Skeletal muscle tissue (tissue), 4 donors: ENCODE measurements around the gene VGLL4. TPM values are rescaled to one million over a fixed set of nuclear protein-coding genes. Genes with fewer than 3 reads are reported as not detected.

ENCODE experiments used
- H3K27ac ChIP-seq: one replicate; pipeline ENCODE4 v1.7.0; 2013; ENCODE audit warnings: mild to moderate bottlenecking, low read depth, low read length, inconsistent platforms
- H3K27me3 ChIP-seq, 3 donors: one replicate each; pipeline ENCODE4 v1.7.0; 2013; ENCODE audit warnings: low read length in 3 of 3; ENCODE audit not compliant: control insufficient read depth in 3 of 3, insufficient read depth in 3 of 3
- H3K36me3 ChIP-seq, 3 donors: one replicate each; pipeline ENCODE4 v1.7.0; 2013; ENCODE audit warnings: low read length in 3 of 3; ENCODE audit not compliant: control insufficient read depth in 3 of 3, insufficient read depth in 3 of 3
- H3K4me1 ChIP-seq, 3 donors: one replicate each; pipeline ENCODE4 v1.7.0; 2013; ENCODE audit warnings: low read length in 3 of 3, mild to moderate bottlenecking in 3 of 3; ENCODE audit not compliant: control insufficient read depth in 3 of 3, insufficient read depth in 3 of 3
- H3K4me3 ChIP-seq, 3 donors: one replicate each; pipeline ENCODE4 v1.7.0; 2013; ENCODE audit warnings: low read length in 3 of 3
- H3K9ac ChIP-seq, 3 donors: one replicate each; pipeline ENCODE4 v1.7.0; 2013; ENCODE audit warnings: low read length in 3 of 3, mild to moderate bottlenecking in 3 of 3, moderate library complexity in 2 of 3, low read depth in 1 of 3
- H3K9me3 ChIP-seq, 3 donors: one replicate each; pipeline ENCODE4 v1.7.0; 2013; ENCODE audit warnings: low read length in 3 of 3; ENCODE audit not compliant: control insufficient read depth in 3 of 3
- total RNA-seq: library from RNA; depleted of rRNA; stranded (reverse); fragments of >200 nt; gene quantifications from one replicate; pipeline ENCODE4 v1.2.3, GENCODE V29; 2014
- donor health status: Osteomylitis.

Gene VGLL4
- total RNA-seq, 1 donor from 2014 or later = 53.8 TPM

GRCh38 chr3:11541321-11542303 lies 102.1 kb downstream of the VGLL4 start:
- Histone ChIP-seq H3K9ac (no peak overlapping the region), H3K4me1 (peaks cover 0 to 6% (median 3%) of the 10 kb centered on the region in 3 donors), H3K27ac (no peak overlapping the region), H3K4me3 (no peak overlapping the region), H3K36me3 (no peaks in the 10 kb centered on the region), H3K27me3 (no peaks in the 10 kb centered on the region), H3K9me3 (no peaks in the 10 kb centered on the region)

DNA sequence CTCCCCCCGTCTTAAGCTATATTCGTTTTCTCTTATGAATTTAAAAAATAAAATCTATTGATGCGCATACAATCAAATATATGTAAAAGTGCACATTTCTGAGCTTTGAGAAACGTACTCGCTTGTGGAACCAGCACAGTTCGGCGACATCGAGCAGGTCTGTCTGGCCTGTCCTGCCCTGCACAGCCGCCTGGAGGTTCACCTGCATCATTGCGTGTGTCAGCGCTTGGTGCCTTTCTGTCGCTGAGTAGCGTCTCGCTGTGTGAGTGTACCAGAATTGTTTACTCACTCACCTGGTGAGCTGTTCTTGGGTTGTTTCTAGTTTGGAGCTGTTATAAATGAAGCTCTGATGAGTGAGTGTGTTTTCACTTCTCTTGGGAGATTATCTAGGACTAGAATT lies 104.0 kb downstream of the VGLL4 start:
- Histone ChIP-seq H3K27me3 (no peaks in the 10 kb centered on the region), H3K4me3 (no peak overlapping the region), H3K36me3 (no peaks in the 10 kb centered on the region), H3K9ac (no peak overlapping the region), H3K4me1 (peaks cover under 1 to 7% (median under 1%) of the 10 kb centered on the region in 3 donors), H3K27ac (no peak overlapping the region), H3K9me3 (no peaks in the 10 kb centered on the region)

DNA sequence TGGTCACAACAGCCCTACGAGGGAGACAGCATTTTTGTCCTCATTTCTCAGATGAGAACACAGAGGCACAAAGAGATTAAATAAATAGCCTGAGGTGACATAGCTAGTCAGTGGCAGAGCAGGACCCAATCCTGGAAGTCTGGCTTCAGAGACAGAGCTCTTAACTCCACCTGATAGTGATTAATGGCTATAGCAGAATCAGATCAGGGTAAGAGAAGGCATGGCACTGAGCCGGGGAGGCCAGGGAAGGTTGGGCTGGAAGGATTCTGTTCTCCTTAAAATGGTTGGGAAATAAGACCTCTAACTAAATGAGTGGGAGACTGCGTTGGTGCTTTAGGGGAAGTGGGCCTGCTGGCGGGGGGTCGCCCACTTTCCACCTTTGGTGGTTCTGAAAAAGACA lies 104.5 kb downstream of the VGLL4 start:
- Histone ChIP-seq H3K27ac (no peak overlapping the region), H3K9ac (no peak overlapping the region)

DNA sequence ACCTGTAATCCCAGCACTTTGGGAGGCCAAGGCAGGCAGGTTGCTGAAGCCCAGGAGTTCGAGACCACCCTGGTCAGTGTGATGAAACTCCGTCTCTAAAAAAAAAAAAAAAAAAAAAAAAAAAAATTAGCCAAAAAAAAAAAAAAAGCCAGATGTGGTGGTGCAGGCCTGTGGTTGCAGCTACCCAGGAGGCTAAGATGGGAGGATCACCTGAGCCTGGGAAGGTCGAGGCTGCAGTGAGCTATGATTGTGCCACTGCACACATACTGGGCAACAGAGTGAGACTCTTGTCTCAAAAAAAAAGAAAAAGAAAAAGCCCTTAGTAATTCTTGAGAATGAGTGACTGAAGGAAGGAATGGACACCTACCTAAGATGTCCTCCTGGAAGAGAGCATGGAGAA lies 105.1 kb downstream of the VGLL4 start:
- H3K9me3 ChIP-seq = no peaks in the 10 kb centered on the region

More for the DNA sequence above, 104.5 kb downstream of the VGLL4 start:
- H3K4me3 ChIP-seq = no peak overlapping the region
- peaks cover 5 to 11% (median 6%) of the 10 kb centered on the region in 3 donors for H3K4me1 ChIP-seq
- no peaks in the 10 kb centered on the region for H3K27me3 ChIP-seq
- H3K36me3 ChIP-seq = no peaks in the 10 kb centered on the region
- H3K9me3 ChIP-seq = no peaks in the 10 kb centered on the region

GRCh38 chr3:11536936-11537612 lies 106.6 kb downstream of the VGLL4 start:
- no peaks in the 10 kb centered on the region for H3K36me3 ChIP-seq
- H3K9me3 ChIP-seq = no peaks in the 10 kb centered on the region
- H3K4me1 ChIP-seq = peaks cover 13 to 18% (median 16%) of the 10 kb centered on the region in 3 donors
- H3K27me3 ChIP-seq = no peaks in the 10 kb centered on the region
- H3K27ac ChIP-seq = no peak overlapping the region
- no peak overlapping the region for H3K9ac ChIP-seq
- no peak overlapping the region for H3K4me3 ChIP-seq

More for the DNA sequence above, 105.1 kb downstream of the VGLL4 start:
- H3K36me3 ChIP-seq = no peaks in the 10 kb centered on the region
- H3K4me1 ChIP-seq = peaks cover 10 to 12% (median 11%) of the 10 kb centered on the region in 3 donors
- H3K27ac ChIP-seq = no peak overlapping the region
- H3K4me3 ChIP-seq = no peak overlapping the region
- H3K9ac ChIP-seq = no peak overlapping the region
- no peaks in the 10 kb centered on the region for H3K27me3 ChIP-seq

GRCh38 chr3:11536132-11536935 lies 107.4 kb downstream of the VGLL4 start:
- no peaks in the 10 kb centered on the region for H3K36me3 ChIP-seq
- no peak overlapping the region for H3K9ac ChIP-seq
- H3K4me3 ChIP-seq = no peak overlapping the region
- no peak overlapping the region for H3K27ac ChIP-seq
- no peaks in the 10 kb centered on the region for H3K9me3 ChIP-seq
- no peaks in the 10 kb centered on the region for H3K27me3 ChIP-seq
- H3K4me1 ChIP-seq = peaks cover 13 to 18% (median 16%) of the 10 kb centered on the region in 3 donors

DNA sequence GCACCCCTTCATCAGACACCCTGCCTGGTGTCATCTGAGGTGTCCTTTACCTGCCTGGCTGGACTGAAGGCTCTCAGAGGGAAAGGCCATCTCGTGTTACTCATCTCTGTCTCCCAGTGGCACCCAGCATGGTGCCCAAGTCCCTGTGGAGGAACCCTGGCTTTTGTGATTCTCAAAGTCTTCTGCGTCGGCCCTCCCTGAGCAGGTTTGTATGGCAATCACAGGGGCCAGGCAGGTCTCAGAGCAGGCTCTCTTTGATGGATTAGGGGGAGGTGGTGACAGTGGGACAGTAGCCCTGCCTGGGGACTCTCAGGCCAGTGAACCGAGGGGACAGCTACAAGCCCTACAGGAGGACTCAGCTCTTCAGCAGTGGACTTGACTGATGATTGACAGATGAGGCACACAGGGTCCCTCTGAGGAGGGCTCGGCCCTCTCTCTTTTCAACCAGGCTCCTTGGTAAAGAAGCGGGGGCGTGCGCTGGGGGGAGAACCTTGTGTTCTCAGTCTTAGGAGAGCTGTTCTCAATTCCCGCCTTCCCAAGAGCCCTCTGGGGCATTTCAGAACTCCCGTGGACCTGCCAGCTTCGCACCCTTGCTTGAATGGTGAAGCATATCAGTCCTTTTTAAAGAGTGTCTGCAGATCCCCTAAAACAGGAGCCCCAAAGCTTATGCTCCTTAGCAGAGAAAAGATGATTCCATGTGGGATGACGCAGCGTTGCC lies 108.3 kb downstream of the VGLL4 start:
- H3K36me3 ChIP-seq = no peaks in the 10 kb centered on the region
- no peak overlapping the region for H3K9ac ChIP-seq
- no peaks in the 10 kb centered on the region for H3K9me3 ChIP-seq
- no peak overlapping the region for H3K4me3 ChIP-seq
- H3K27ac ChIP-seq = no peak overlapping the region
- peaks cover 13 to 18% (median 16%) of the 10 kb centered on the region in 3 donors for H3K4me1 ChIP-seq
- H3K27me3 ChIP-seq = no peaks in the 10 kb centered on the region

DNA sequence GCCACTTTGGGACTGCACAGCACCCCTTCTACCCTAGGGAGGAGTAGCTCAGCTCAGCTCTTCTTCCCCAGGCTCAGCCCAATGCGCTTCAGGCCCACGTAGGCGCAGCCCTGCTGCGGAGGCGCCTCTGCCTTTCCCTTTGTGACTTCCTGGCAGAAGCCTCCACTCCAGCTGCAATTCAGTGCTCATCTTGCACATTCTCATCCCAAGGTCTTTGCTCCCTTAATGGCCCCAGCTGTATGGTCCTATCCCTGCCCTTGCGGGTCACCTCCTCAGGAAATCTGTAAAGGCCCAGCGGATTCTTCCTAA lies 109.0 kb downstream of the VGLL4 start:
- Histone ChIP-seq H3K9me3 (no peaks in the 10 kb centered on the region), H3K27ac (peak overlapping the region; percentile 39), H3K36me3 (no peaks in the 10 kb centered on the region), H3K9ac (no peak overlapping the region), H3K4me1 (peaks cover 13 to 18% (median 16%) of the 10 kb centered on the region in 3 donors), H3K27me3 (no peaks in the 10 kb centered on the region), H3K4me3 (no peak overlapping the region)

DNA sequence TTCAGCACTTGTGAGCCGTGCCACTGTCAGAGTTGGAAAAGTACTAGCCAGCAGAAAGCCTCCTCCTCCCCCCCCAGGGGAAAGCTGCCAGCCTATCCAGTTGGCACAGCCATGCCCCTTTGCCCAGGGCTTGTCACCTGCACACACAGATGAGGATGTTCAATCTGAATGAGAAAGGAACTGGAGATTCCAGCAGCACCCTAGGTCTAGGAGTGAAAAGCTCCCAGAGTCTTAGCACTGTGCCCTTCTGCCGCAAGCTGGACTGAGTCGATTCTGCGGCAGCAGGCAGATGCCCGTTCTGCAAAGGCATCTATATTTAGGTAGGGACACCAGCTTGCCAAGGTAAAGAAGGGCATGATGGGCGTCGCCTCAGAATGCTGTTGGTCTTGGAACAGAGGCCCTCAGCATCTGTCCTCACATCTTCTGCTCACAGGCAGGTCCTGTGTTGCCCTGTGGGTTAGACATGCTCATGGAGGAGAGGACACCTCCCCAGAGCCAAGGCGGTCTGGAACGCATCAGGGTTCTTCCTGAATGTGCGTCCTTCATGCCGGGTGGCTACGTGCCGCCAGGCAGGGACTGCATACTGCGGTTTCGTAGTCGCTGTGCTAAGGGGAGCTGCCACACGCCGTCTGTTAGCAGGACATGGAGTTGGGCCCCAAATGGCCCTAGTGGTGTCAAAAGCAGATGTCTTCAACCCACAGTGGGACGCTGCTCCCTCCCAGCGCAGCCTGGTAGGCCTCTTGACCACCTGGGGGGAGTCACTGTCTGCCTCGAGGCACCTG lies 109.5 kb downstream of the VGLL4 start:
- peak overlapping the region; percentile 39 to 56 (median 51) for H3K4me3 ChIP-seq
- peak overlapping the region; percentile 52 to 74 (median 55) for H3K9ac ChIP-seq
- peaks cover 13 to 18% (median 16%) of the 10 kb centered on the region in 3 donors for H3K4me1 ChIP-seq
- no peaks in the 10 kb centered on the region for H3K36me3 ChIP-seq
- H3K27ac ChIP-seq = peak overlapping the region; percentile 39
- no peaks in the 10 kb centered on the region for H3K27me3 ChIP-seq
- H3K9me3 ChIP-seq = no peaks in the 10 kb centered on the region
